Natural killer cell (primary cell): ENCODE data around the gene BMP6. TPM values are rescaled to one million over a fixed set of nuclear protein-coding genes. Genes with fewer than 3 reads are reported as not detected.

Source experiments
- ATAC-seq, 3 donors: fragments of 150-1000 bp in 2 of 3; fragments of 200-7000 bp in 1 of 3; cut with Tn5 transposase; 1 replicate in 1 of 3; 2 replicates in 2 of 3; pipeline ENCODE4 v1.10.0; 2021; ENCODE audit warnings: mild to moderate bottlenecking in 2 of 3, moderate library complexity in 2 of 3
- DNase-seq, 2 donors: peaks; one replicate each; pipeline versions ENCODE4 v3.0.0 to v3.0.0-alpha.2; 2013 to 2021; ENCODE audit warnings: mixed read lengths in 1 of 2
- H3K27ac ChIP-seq: one replicate; pipeline ENCODE4 v1.5.1; 2013; ENCODE audit warnings: mild to moderate bottlenecking, low read length
- H3K27me3 ChIP-seq: one replicate; pipeline ENCODE4 v1.6.1; 2013; ENCODE audit warnings: low read length; ENCODE audit not compliant: control insufficient read depth, insufficient read depth
- H3K36me3 ChIP-seq: one replicate; pipeline ENCODE4 v1.6.1; 2013; ENCODE audit warnings: low read length; ENCODE audit not compliant: control insufficient read depth, insufficient read depth
- H3K4me1 ChIP-seq: one replicate; pipeline ENCODE4 v1.6.1; 2013; ENCODE audit warnings: low read length; ENCODE audit not compliant: control insufficient read depth, insufficient read depth
- H3K4me3 ChIP-seq: one replicate; pipeline ENCODE4 v1.5.1; 2013; ENCODE audit warnings: low read length
- H3K9me3 ChIP-seq: one replicate; pipeline ENCODE4 v1.6.1; 2013; ENCODE audit warnings: low read length; ENCODE audit not compliant: control insufficient read depth, insufficient read depth
- H3K27ac Mint-ChIP-seq, 2 donors: one replicate each; pipeline ENCODE4 v1.8.0; 2022; ENCODE audit warnings: mild to moderate bottlenecking in 2 of 2, mixed read lengths in 2 of 2, moderate library complexity in 1 of 2
- H3K27me3 Mint-ChIP-seq, 2 donors: one replicate each; pipeline ENCODE4 v1.8.0; 2022; ENCODE audit warnings: low read depth in 2 of 2, mixed read lengths in 2 of 2
- H3K36me3 Mint-ChIP-seq: one replicate; pipeline ENCODE4 v1.8.0; 2022; ENCODE audit warnings: mixed read lengths
- H3K4me1 Mint-ChIP-seq, 2 donors: one replicate each; pipeline ENCODE4 v1.8.0; 2022; ENCODE audit warnings: mixed read lengths in 2 of 2
- H3K4me3 Mint-ChIP-seq: one replicate; pipeline ENCODE4 v1.8.0; 2022; ENCODE audit warnings: mild to moderate bottlenecking, moderate library complexity, mixed read lengths
- H3K9me3 Mint-ChIP-seq, 2 donors: one replicate each; pipeline ENCODE4 v1.8.0; 2022; ENCODE audit warnings: mixed read lengths in 2 of 2
- WGBS: methylation state at CpG from one replicate; pipeline ENCODE4 v1.1.7; 2013; ENCODE audit warnings: missing lambda C conversion rate; ENCODE audit not compliant: insufficient coverage; 5-methylcytosine and 5-hydroxymethylcytosine counted together
- intact Hi-C: fragments of 100-400 bp; cut with micrococcal nuclease; formaldehyde crosslinking; loops from one replicate; pipeline ENCODE4 v1.14.2; 2022
- total RNA-seq, 4 donors: library from RNA; stranded (reverse); fragments of 120-200 nt in 1 of 4; gene quantifications; one replicate each; pipeline versions ENCODE4 v1.2.3 to v1.2.4, GENCODE V29; 2013 to 2022
- TF ChIP-seq, protein P1 (sequence below): fragments of 200-600 bp; IDR thresholded peaks from one replicate; pipeline ENCODE4 v1.8.0; 2022; ENCODE audit warnings: antibody characterized with exemption

The BMP6 gene
- total RNA-seq, 3 donors from 2014 or later (not counting 1 experiment from before 2014, with no cell fraction given), result 0.25 to 2.6 (median 0.73) TPM

DNA sequence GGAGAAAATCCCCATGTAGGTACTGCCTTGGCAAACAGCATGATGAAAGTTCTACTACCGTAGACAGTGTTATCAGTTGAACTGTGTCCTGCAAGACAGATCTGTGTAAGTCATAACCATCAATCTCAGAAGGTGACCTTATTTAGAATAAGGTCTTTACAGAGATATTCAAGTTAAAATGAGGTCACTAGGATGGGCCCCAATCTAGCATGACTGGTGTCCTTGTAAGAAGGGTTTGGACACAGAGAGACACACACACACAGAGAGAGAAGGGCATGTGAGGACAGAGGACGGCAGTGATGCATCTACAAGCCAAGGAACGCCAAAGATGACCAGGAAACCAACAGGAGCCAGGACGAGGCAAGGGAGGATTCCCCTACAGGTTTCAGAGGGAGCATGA is 175.9 kb downstream of the BMP6 start:
- Mint-ChIP-seq H3K27ac (no peak overlapping the region), H3K36me3 (peaks cover 13% of the 10 kb centered on the region), H3K4me1 (peaks cover 0 to 5% of the 10 kb centered on the region in 2 donors), H3K4me3 (no peak overlapping the region), H3K9me3 (no peaks in the 10 kb centered on the region), H3K27me3 (no peaks in the 10 kb centered on the region)
- Histone ChIP-seq H3K9me3 (no peaks in the 10 kb centered on the region), H3K27ac (no peak overlapping the region), H3K27me3 (no peaks in the 10 kb centered on the region), H3K4me1 (no peaks in the 10 kb centered on the region), H3K36me3 (peaks cover 33% of the 10 kb centered on the region), H3K4me3 (no peak overlapping the region)
- no peak for DNase-seq
- TF ChIP-seq, protein P1, sequence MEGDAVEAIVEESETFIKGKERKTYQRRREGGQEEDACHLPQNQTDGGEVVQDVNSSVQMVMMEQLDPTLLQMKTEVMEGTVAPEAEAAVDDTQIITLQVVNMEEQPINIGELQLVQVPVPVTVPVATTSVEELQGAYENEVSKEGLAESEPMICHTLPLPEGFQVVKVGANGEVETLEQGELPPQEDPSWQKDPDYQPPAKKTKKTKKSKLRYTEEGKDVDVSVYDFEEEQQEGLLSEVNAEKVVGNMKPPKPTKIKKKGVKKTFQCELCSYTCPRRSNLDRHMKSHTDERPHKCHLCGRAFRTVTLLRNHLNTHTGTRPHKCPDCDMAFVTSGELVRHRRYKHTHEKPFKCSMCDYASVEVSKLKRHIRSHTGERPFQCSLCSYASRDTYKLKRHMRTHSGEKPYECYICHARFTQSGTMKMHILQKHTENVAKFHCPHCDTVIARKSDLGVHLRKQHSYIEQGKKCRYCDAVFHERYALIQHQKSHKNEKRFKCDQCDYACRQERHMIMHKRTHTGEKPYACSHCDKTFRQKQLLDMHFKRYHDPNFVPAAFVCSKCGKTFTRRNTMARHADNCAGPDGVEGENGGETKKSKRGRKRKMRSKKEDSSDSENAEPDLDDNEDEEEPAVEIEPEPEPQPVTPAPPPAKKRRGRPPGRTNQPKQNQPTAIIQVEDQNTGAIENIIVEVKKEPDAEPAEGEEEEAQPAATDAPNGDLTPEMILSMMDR, result no peak
- no peak for ATAC-seq
- intact Hi-C loops, result no loop called here
- WGBS, result 87% methylated on average over 4 of the region's 4 CpGs

DNA sequence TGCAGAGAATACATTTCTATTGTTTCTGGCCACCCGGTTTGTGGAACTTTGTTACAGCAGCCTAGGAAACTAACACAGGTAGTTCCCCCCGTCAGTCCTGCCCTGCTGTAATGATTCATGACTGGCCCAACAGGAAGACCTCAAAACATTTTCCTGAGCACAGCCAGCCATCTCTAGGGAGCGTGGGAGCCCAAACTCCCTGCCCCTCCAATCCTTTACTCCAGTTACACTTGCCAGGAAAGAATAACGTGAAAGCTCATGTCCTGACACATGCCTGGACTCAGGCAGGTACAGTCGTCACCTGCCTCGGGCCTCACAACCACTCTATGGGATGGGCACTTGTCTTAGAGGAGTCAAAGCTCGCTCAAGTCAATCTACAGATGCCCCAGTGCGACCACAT is 176.3 kb downstream of the BMP6 start:
- Histone ChIP-seq H3K9me3 (no peaks in the 10 kb centered on the region), H3K4me3 (no peak overlapping the region), H3K27me3 (no peaks in the 10 kb centered on the region), H3K36me3 (peaks cover 33% of the 10 kb centered on the region), H3K4me1 (no peaks in the 10 kb centered on the region), H3K27ac (no peak overlapping the region)
- TF ChIP-seq, protein P1, result no peak
- H3K27me3 Mint-ChIP-seq, result no peaks in the 10 kb centered on the region
- WGBS, result 90% methylated on average over 8 of the region's 8 CpGs
- H3K36me3 Mint-ChIP-seq, result peaks cover 13% of the 10 kb centered on the region
- H3K4me1 Mint-ChIP-seq, result peaks cover 0 to 5% of the 10 kb centered on the region in 2 donors
- intact Hi-C loops, result no loop called here
- H3K9me3 Mint-ChIP-seq, result no peaks in the 10 kb centered on the region
- no peak overlapping the region for H3K4me3 Mint-ChIP-seq
- H3K27ac Mint-ChIP-seq, result no peak overlapping the region
- ATAC-seq, result no peak
- no peak for DNase-seq

DNA sequence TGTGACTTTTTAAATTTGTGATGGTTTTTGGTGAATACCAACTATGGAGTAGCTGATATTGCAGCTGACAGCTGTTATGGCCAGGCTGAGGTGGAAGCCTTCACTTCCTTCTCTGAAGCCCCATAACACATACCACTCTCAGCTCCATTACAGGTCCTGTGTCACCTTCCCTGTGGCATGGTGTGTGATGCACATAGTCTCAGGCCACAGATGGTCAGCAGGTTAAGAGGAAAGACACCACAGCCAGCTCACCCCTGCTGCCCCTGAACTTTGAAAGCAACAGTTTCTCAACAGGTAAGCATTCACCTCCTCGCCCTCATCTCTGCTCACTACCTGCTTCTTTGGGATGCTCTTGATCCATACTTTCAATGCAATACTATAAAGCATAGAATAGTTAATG is 177.0 kb downstream of the BMP6 start:
- Mint-ChIP-seq H3K4me1 (peaks cover 0 to 5% of the 10 kb centered on the region in 2 donors), H3K36me3 (peaks cover 9% of the 10 kb centered on the region), H3K4me3 (no peak overlapping the region), H3K27me3 (no peaks in the 10 kb centered on the region), H3K9me3 (no peaks in the 10 kb centered on the region), H3K27ac (no peak overlapping the region)
- DNase-seq (no peak), ATAC-seq (no peak)
- no peaks in the 10 kb centered on the region for H3K27me3 ChIP-seq
- peaks cover 33% of the 10 kb centered on the region for H3K36me3 ChIP-seq
- intact Hi-C loops, result no loop called here
- no peaks in the 10 kb centered on the region for H3K9me3 ChIP-seq
- TF ChIP-seq, protein P1, result no peak
- H3K4me3 ChIP-seq, result no peak overlapping the region
- H3K27ac ChIP-seq, result no peak overlapping the region
- H3K4me1 ChIP-seq, result no peaks in the 10 kb centered on the region
- WGBS, result 85% methylated on average over 1 of the region's 1 CpG

DNA sequence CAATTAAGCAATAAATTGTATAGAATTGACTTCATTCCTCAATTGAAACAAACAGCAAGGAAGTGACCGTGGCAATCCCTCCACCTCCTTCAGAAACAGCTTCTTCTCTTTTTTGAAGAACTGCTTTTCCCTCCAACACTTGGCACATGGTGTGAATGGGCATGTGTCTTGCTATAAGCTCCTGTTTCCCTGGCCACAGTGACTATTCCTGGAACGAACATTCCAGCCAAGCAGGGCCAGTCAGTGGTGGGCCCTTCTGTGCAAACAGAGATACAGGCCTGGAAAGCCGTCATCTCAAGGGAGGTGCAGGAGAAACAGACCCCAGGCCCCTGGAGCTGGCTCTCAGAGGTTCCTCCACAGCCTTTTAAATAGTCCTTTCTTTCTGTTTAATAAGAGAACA is 177.8 kb downstream of the BMP6 start:
- Mint-ChIP-seq H3K9me3 (no peaks in the 10 kb centered on the region), H3K4me3 (no peak overlapping the region), H3K36me3 (peaks cover 4% of the 10 kb centered on the region), H3K4me1 (peaks cover 0 to 5% of the 10 kb centered on the region in 2 donors), H3K27me3 (no peaks in the 10 kb centered on the region), H3K27ac (no peak overlapping the region)
- ATAC-seq (no peak), DNase-seq (no peak)
- Histone ChIP-seq H3K9me3 (no peaks in the 10 kb centered on the region), H3K4me3 (no peak overlapping the region), H3K27me3 (no peaks in the 10 kb centered on the region), H3K36me3 (peaks cover 28% of the 10 kb centered on the region), H3K4me1 (no peaks in the 10 kb centered on the region), H3K27ac (no peak overlapping the region)
- WGBS, result 95% methylated on average over 3 of the region's 3 CpGs
- TF ChIP-seq, protein P1, result no peak
- intact Hi-C loops, result no loop called here
